HCT116 (cell line): Measurements from ENCODE around the gene PRKN. TPM values are rescaled to one million over a fixed set of nuclear protein-coding genes. Genes with fewer than 3 reads are reported as not detected.

ENCODE experiments used
- ATAC-seq: fragments of 200-7000 bp; cut with Tn5 transposase; 2 replicates; pipeline ENCODE4 v1.9.1; 2020; ENCODE audit warnings: mild to moderate bottlenecking, moderate library complexity
- BruUV-seq: library from RNA; stranded (reverse); fragments of 400-500 nt; replicated peaks from 2 replicates; lab custom pipeline; 2021; lab: Mats Ljungman, UMichigan
- CTCF ChIA-PET: fragments of 300-600 bp; sonication (Branson Sonifier 250); formaldehyde crosslinking; loops from one replicate; lab custom pipeline; 2021; ENCODE audit warnings: antibody characterized with exemption; lab: Charles Lee
- POLR2A ChIA-PET: fragments of 300-600, 350-600 bp; sonication (Branson Sonifier 250); formaldehyde crosslinking; loops from one replicate; lab custom pipeline; 2021; ENCODE audit warnings: antibody characterized with exemption; lab: Charles Lee
- RAD21 ChIA-PET, 2 experiments: fragments of 300-600 bp; sonication (Branson Sonifier 250); formaldehyde crosslinking; loops; one replicate each; lab custom pipeline; 2023; ENCODE audit warnings: low total read pairs in 2 of 2; ENCODE audit not compliant: uncharacterized antibody in 2 of 2, unreplicated experiment in 2 of 2, low non-redundant PET in 1 of 2; lab: Charles Lee
- DNase-seq: peaks from one replicate; pipeline ENCODE4 v3.0.0-alpha.2; 2010; ENCODE audit warnings: low read depth, low spot score
- H2AFZ ChIP-seq: fragments of 200-600 bp; shearing (Covaris generic), sonication (generic); 2 replicates; pipeline ENCODE4 v1.6.1; 2017; ENCODE audit warnings: low read depth, mixed run types, mixed read lengths, antibody characterized with exemption, low read length; ENCODE audit not compliant: poor library complexity, severe bottlenecking
- H3K27ac ChIP-seq: 2 replicates; pipeline ENCODE4 v1.5.1; 2012; ENCODE audit warnings: low read depth, low read length
- H3K27me3 ChIP-seq: fragments of 200-600 bp; sonication (generic); 2 replicates; pipeline ENCODE4 v1.6.1; 2016; ENCODE audit warnings: mixed run types, low read length, mixed read lengths; ENCODE audit not compliant: insufficient read depth
- H3K36me3 ChIP-seq, 2 experiments: fragments of 200-500 bp in 1 of 2; fragments of 200-600 bp in 1 of 2; sonication (Bioruptor generic) in 1 of 2; sonication (generic) in 1 of 2; 2 replicates each; pipeline versions ENCODE4 v1.5.1 to v1.6.1; 2014 to 2016; ENCODE audit warnings: low read length in 2 of 2, inconsistent platforms in 1 of 2, mixed read lengths in 1 of 2, mixed run types in 1 of 2; ENCODE audit not compliant: insufficient read depth in 2 of 2, control insufficient read depth in 1 of 2
- H3K4me1 ChIP-seq, 2 experiments: fragments of 200-600 bp in 1 of 2; sonication (generic) in 1 of 2; 2 replicates each; pipeline versions ENCODE4 v1.5.1 to v1.6.1; 2012 to 2017; ENCODE audit warnings: low read length in 2 of 2, inconsistent platforms in 1 of 2, mild to moderate bottlenecking in 1 of 2, mixed read lengths in 1 of 2, mixed run types in 1 of 2, moderate library complexity in 1 of 2; ENCODE audit not compliant: insufficient read depth in 2 of 2, control insufficient read depth in 1 of 2
- H3K4me2 ChIP-seq: fragments of 200-600 bp; sonication (generic); 2 replicates; pipeline ENCODE4 v1.6.1; 2017; ENCODE audit warnings: mixed run types, low read length, mixed read lengths
- H3K4me3 ChIP-seq, 2 experiments: fragments of 200-600 bp in 1 of 2; sonication (generic) in 1 of 2; replicated peaks in 1 of 2; 2 replicates each; pipeline ENCODE4 v1.5.1; 2011 to 2016; ENCODE audit warnings: low read length in 2 of 2, control low read depth in 1 of 2, low read depth in 1 of 2, mild to moderate bottlenecking in 1 of 2, mixed read lengths in 1 of 2, mixed run types in 1 of 2
- H3K79me2 ChIP-seq: fragments of 200-600 bp; sonication (generic); 2 replicates; pipeline ENCODE4 v1.6.1; 2017; ENCODE audit warnings: mild to moderate bottlenecking, mixed run types, low read length, moderate library complexity, mixed read lengths; ENCODE audit not compliant: insufficient read depth
- H3K9ac ChIP-seq: fragments of 200-600 bp; sonication (generic); 2 replicates; pipeline ENCODE4 v1.6.1; 2016; ENCODE audit warnings: low read length, mixed read lengths
- H3K9me2 ChIP-seq: fragments of 200-600 bp; sonication (generic), shearing (Covaris generic); 2 replicates; pipeline ENCODE4 v1.6.1; 2017; ENCODE audit warnings: mixed run types, mild to moderate bottlenecking, moderate library complexity; ENCODE audit not compliant: insufficient read depth
- H3K9me3 ChIP-seq, 2 experiments: fragments of 200-500 bp in 1 of 2; fragments of 200-600 bp in 1 of 2; sonication (Bioruptor generic) in 1 of 2; sonication (generic) in 1 of 2; 2 replicates each; pipeline ENCODE4 v1.6.1; 2014 to 2017; ENCODE audit warnings: low read length in 2 of 2, mixed read lengths in 2 of 2, inconsistent platforms in 1 of 2, low read depth in 1 of 2, mild to moderate bottlenecking in 1 of 2, mixed run types in 1 of 2, moderate library complexity in 1 of 2; ENCODE audit not compliant: control insufficient read depth in 1 of 2, insufficient read depth in 1 of 2
- H4K20me1 ChIP-seq: fragments of 200-600 bp; sonication (generic), shearing (Covaris generic); 2 replicates; pipeline ENCODE4 v1.6.1; 2017; ENCODE audit warnings: mixed run types, mild to moderate bottlenecking, moderate library complexity; ENCODE audit not compliant: insufficient read depth
- CBX3 ChIP-seq: IDR thresholded peaks from 2 replicates; pipeline ENCODE4 v1.6.1; 2012; ENCODE audit warnings: low read depth
- CEBPB ChIP-seq: IDR thresholded peaks from 2 replicates; pipeline ENCODE4 v1.6.1; 2012; ENCODE audit warnings: low read depth
- CTCF ChIP-seq, 3 experiments: fragments of 200-600 bp in 1 of 3; sonication (generic) in 1 of 3; IDR thresholded peaks in 2 of 3; conservative IDR thresholded peaks in 1 of 3; 2 replicates each; pipeline ENCODE4 v1.5.1; 2012 to 2017; ENCODE audit warnings: low read depth in 2 of 3, low read length in 2 of 3, antibody characterized with exemption in 1 of 3, borderline replicate concordance in 1 of 3, control low read depth in 1 of 3, mild to moderate bottlenecking in 1 of 3, mixed read lengths in 1 of 3, mixed run types in 1 of 3, moderate library complexity in 1 of 3; ENCODE audit not compliant: insufficient read depth in 1 of 3
- ELF1 ChIP-seq: IDR thresholded peaks from 2 replicates; pipeline ENCODE4 v1.6.1; 2012; ENCODE audit warnings: low read depth, borderline replicate concordance
- EZH2 ChIP-seq: fragments of 200-600 bp; sonication (generic); IDR thresholded peaks from 2 replicates; pipeline ENCODE4 v1.6.1; 2017; ENCODE audit warnings: antibody characterized with exemption, mixed run types
- EZH2phosphoT487 ChIP-seq: fragments of 200-600 bp; IDR thresholded peaks from 2 replicates; pipeline ENCODE4 v1.6.1; 2018; ENCODE audit warnings: antibody characterized with exemption, borderline replicate concordance
- FOSL1 ChIP-seq: IDR thresholded peaks from 2 replicates; pipeline ENCODE4 v1.6.1; 2012; ENCODE audit warnings: low read depth
- JUND ChIP-seq: IDR thresholded peaks from 2 replicates; pipeline ENCODE4 v1.6.1; 2012
- POLR2A ChIP-seq: IDR thresholded peaks from 2 replicates; pipeline ENCODE4 v1.7.0; 2011; ENCODE audit warnings: borderline replicate concordance; ENCODE audit not compliant: insufficient read depth, insufficient read length; ENCODE audit errors: extremely low read depth
- POLR2AphosphoS5 ChIP-seq: IDR thresholded peaks from 2 replicates; pipeline ENCODE4 v1.6.1; 2011; ENCODE audit warnings: mild to moderate bottlenecking, low read depth, low read length, moderate library complexity
- REST ChIP-seq: IDR thresholded peaks from 2 replicates; pipeline ENCODE4 v1.6.1; 2012; ENCODE audit warnings: low read depth
- SP1 ChIP-seq: IDR thresholded peaks from 2 replicates; pipeline ENCODE4 v1.6.1; 2012; ENCODE audit warnings: low read depth
- SRF ChIP-seq: IDR thresholded peaks from 2 replicates; pipeline ENCODE4 v1.6.1; 2012; ENCODE audit warnings: low read depth
- TCF7L2 ChIP-seq: IDR thresholded peaks from 2 replicates; pipeline ENCODE4 v1.7.0; 2011; ENCODE audit warnings: borderline replicate concordance, inconsistent platforms; ENCODE audit not compliant: insufficient read depth, insufficient read length; ENCODE audit errors: extremely low read depth
- ZFX ChIP-seq: fragments of 450-650 bp; IDR thresholded peaks from 2 replicates; pipeline ENCODE4 v1.6.1; 2017
- intact Hi-C: fragments of 100-400 bp; cut with micrococcal nuclease; formaldehyde crosslinking; loops from 2 replicates; pipeline ENCODE4 v1.10.0; 2022
- total RNA-seq: library from RNA; stranded (reverse); gene quantifications from one replicate; pipeline ENCODE4 v1.2.1, GENCODE V29; 2021; ENCODE audit not compliant: unreplicated experiment
- TF ChIP-seq, protein P1 (sequence below): IDR thresholded peaks from 2 replicates; pipeline ENCODE4 v1.6.1; 2012

The PRKN gene
- total RNA-seq, 1 experiment from 2014 or later = 2.6 TPM

- peak; percentile 44 to 65 (median 52); a peak in 5 of 6 replicates for TF ChIP-seq CTCF (IDR thresholded peaks at IDR 0.05 in 2 of 3, conservative IDR thresholded peaks at IDR 0.05 in 1 of 3; ENCODE audit: borderline replicate concordance in 1 of 3, insufficient read depth in 1 of 3, low read depth in 2 of 3, low read length in 2 of 3)
- no peak for TF ChIP-seq POLR2A
These were observed 890.7 kb downstream of the PRKN start (continued) for GRCh38 chr6:161836643-161837448.

DNA sequence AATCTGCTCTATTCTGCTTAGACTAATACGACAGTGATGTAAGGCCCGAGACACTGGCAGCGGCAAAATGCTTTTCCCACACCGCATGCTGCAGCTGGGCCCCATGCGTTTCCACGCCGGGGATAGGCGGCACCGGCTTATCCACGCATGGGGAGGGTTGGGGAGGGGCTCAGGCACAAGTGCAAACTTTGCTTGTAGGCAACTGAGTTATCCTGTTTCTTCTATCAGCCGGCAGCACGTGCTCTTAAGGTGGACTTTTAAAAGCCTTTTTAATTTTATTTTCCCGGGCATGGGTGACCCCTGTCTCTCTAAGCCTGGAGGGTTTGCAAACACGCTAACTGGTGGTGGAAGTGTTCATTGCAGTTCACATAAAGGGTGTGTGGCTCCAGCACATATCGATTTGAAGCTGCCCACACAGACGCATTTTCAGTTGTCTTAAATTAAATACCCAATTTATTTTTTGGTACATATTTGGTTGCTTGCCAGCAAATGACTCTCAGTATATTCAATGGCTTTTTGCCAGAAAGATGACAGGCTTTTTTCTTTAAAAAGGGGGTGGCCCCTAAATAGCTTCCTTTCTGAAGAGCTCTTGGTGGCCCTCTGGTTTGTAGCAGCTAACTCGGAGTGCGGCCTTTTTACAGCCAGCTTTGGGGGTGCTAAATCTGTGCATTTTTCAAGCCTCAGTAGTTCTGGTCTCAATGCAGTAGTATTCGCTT is 891.9 kb downstream of the PRKN start:
- no peaks in the 10 kb centered on the region for H3K9me3 ChIP-seq
- H3K36me3 ChIP-seq = no peaks in the 10 kb centered on the region
- no peak overlapping the region for H3K4me3 ChIP-seq
- RAD21 ChIA-PET = no interaction called here
- no peaks in the 10 kb centered on the region for H3K4me1 ChIP-seq
- H2AFZ ChIP-seq = no peak overlapping the region
- intact Hi-C loops = loop anchor here (10.0 kb wide), 1 partner anchor 359 kb away; no protein-coding TSS in a partner anchor
- DNase-seq (no peak), ATAC-seq (no peak)
- no peaks in the 10 kb centered on the region for H3K79me2 ChIP-seq
- no TSS peak for BruUV-seq
- no peaks in the 10 kb centered on the region for H3K27me3 ChIP-seq
- POLR2A ChIA-PET = no interaction called here
- H3K9ac ChIP-seq = no peak overlapping the region
- H3K9me2 ChIP-seq = no peaks in the 10 kb centered on the region
- H3K27ac ChIP-seq = no peak overlapping the region
- no peaks in the 10 kb centered on the region for H4K20me1 ChIP-seq
- CTCF ChIA-PET = no interaction called here
- no peak overlapping the region for H3K4me2 ChIP-seq
- TF ChIP-seq FOSL1 (no peak), ELF1 (no peak), SRF (no peak), SP1 (no peak), POLR2AphosphoS5 (no peak), ZFX (no peak), CBX3 (no peak), EZH2 (no peak), CTCF (IDR thresholded peaks at IDR 0.05 in 2 of 3, conservative IDR thresholded peaks at IDR 0.05 in 1 of 3; ENCODE audit: borderline replicate concordance in 1 of 3, insufficient read depth in 1 of 3, low read depth in 2 of 3, low read length in 2 of 3) (no peak), TCF7L2 (no peak), JUND (no peak), CEBPB (no peak), REST (no peak), EZH2phosphoT487 (no peak)
- TF ChIP-seq, protein P1, sequence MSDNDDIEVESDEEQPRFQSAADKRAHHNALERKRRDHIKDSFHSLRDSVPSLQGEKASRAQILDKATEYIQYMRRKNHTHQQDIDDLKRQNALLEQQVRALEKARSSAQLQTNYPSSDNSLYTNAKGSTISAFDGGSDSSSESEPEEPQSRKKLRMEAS = no peak
